GM12878 (cell line): ENCODE data around the gene BICD1. TPM values are rescaled to one million over a fixed set of nuclear protein-coding genes. Genes with fewer than 3 reads are reported as not detected.

Experiments used
- ATAC-seq: fragments of 200-7000 bp; cut with Tn5 transposase; 3 replicates; pipeline ENCODE4 v1.9.1; 2020; ENCODE audit warnings: mild to moderate bottlenecking, moderate library complexity
- BruUV-seq: library from RNA; stranded (reverse); fragments of 400-500 nt; replicated peaks from 2 replicates; lab custom pipeline; 2021; lab: Mats Ljungman, UMichigan
- CTCF ChIA-PET: fragments of 300-600 bp; sonication (Branson Sonifier 250); formaldehyde crosslinking; extraction: SDS; loops from one replicate; lab custom pipeline; 2021; ENCODE audit warnings: inconsistent platforms; lab: Yijun Ruan, JAX
- POLR2A ChIA-PET: fragments of 350-600 bp; formaldehyde crosslinking; extraction: SDS; loops from one replicate; lab custom pipeline; 2021; ENCODE audit warnings: inconsistent platforms; lab: Charles Lee
- RAD21 ChIA-PET: fragments of 300-600 bp; sonication (Branson Sonifier 250); formaldehyde crosslinking; loops from one replicate; lab custom pipeline; 2023; ENCODE audit warnings: antibody characterized with exemption; ENCODE audit not compliant: unreplicated experiment; lab: Charles Lee
- SMC1A ChIA-PET: fragments of 300-600 bp; sonication (Branson Sonifier 250); formaldehyde crosslinking; loops from one replicate; lab custom pipeline; 2023; ENCODE audit not compliant: unreplicated experiment, uncharacterized antibody; lab: Charles Lee
- DNase-seq: peaks from one replicate; pipeline ENCODE4 v3.0.0-alpha.2; 2011; ENCODE audit warnings: low read depth, low spot score
- FAIRE-seq: peaks from 3 replicates; lab custom pipeline; 2011; peaks lifted over from hg19 to GRCh38; lab: Jason Lieb, UNC
- H2AFZ ChIP-seq: 2 replicates; pipeline ENCODE4 v1.6.0; 2011; ENCODE audit warnings: low read depth, low read length, control low read depth; ENCODE audit not compliant: control insufficient read depth
- H3K27ac ChIP-seq: 2 replicates; pipeline ENCODE4 v1.5.1; 2011; ENCODE audit warnings: control low read depth; ENCODE audit not compliant: control insufficient read depth, insufficient read depth
- H3K27me3 ChIP-seq, 2 experiments: replicated peaks in 1 of 2; 2 replicates each; pipeline versions ENCODE4 v1.6.0 to v1.6.1; 2011; ENCODE audit warnings: low read length in 1 of 2; ENCODE audit not compliant: control insufficient read depth in 2 of 2, insufficient read depth in 2 of 2
- H3K36me3 ChIP-seq, 2 experiments: 2 replicates each; pipeline ENCODE4 v1.5.1; 2011; ENCODE audit warnings: low read length in 1 of 2; ENCODE audit not compliant: control insufficient read depth in 2 of 2, insufficient read depth in 2 of 2
- H3K4me1 ChIP-seq: 2 replicates; pipeline ENCODE4 v1.6.1; 2011; ENCODE audit warnings: mild to moderate bottlenecking, low read length, moderate library complexity, mixed read lengths; ENCODE audit not compliant: control insufficient read depth, insufficient read depth
- H3K4me2 ChIP-seq: 2 replicates; pipeline ENCODE4 v1.6.0; 2011; ENCODE audit warnings: control low read depth; ENCODE audit not compliant: control insufficient read depth, insufficient read depth
- H3K4me3 ChIP-seq: fragments of 200-600 bp; sonication (generic); 2 replicates; pipeline ENCODE4 v1.5.1; 2016
- H3K79me2 ChIP-seq: 2 replicates; pipeline ENCODE4 v1.6.0; 2011; ENCODE audit warnings: low read length; ENCODE audit not compliant: control insufficient read depth, insufficient read depth
- H3K9ac ChIP-seq: 2 replicates; pipeline ENCODE4 v1.8.0; 2011; ENCODE audit warnings: low read length, control low read depth, mixed read lengths; ENCODE audit not compliant: control insufficient read depth, insufficient read depth
- H3K9me3 ChIP-seq: replicated peaks from 3 replicates; pipeline ENCODE4 v1.5.1; 2011; ENCODE audit warnings: mild to moderate bottlenecking, low read length; ENCODE audit not compliant: control insufficient read depth, insufficient read depth
- H4K20me1 ChIP-seq: 2 replicates; pipeline ENCODE4 v1.6.0; 2011; ENCODE audit not compliant: control insufficient read depth, insufficient read depth
- ATF3 ChIP-seq: IDR thresholded peaks from 2 replicates; pipeline ENCODE4 v1.6.1; 2011; ENCODE audit warnings: low read depth, mild to moderate bottlenecking, low read length, moderate library complexity, borderline replicate concordance; ENCODE audit errors: extremely low read depth
- CBFB ChIP-seq: IDR thresholded peaks from 2 replicates; pipeline ENCODE4 v1.6.1; 2016; ENCODE audit warnings: antibody characterized with exemption, low read depth
- CBX3 ChIP-seq: fragments of 200-600 bp; sonication (generic); IDR thresholded peaks from 2 replicates; pipeline ENCODE4 v1.6.1; 2016; ENCODE audit warnings: low read depth, borderline replicate concordance
- E2F8 ChIP-seq: fragments of 450-650 bp; IDR thresholded peaks from 2 replicates; pipeline ENCODE4 v1.6.1; 2018; ENCODE audit warnings: mild to moderate bottlenecking, low read depth, moderate library complexity; ENCODE audit not compliant: partially characterized antibody
- EP300 ChIP-seq, 2 experiments: fragments of 150-350 bp in 1 of 2; IDR thresholded peaks; 2 replicates each; pipeline ENCODE4 v1.6.1; 2011 to 2012; ENCODE audit warnings: low read depth in 2 of 2, low read length in 2 of 2, borderline replicate concordance in 1 of 2, improper control_type of control experiment in 1 of 2, inconsistent platforms in 1 of 2; ENCODE audit not compliant: control insufficient read depth in 1 of 2
- FOXM1 ChIP-seq: IDR thresholded peaks from 2 replicates; pipeline ENCODE4 v1.6.1; 2012; ENCODE audit warnings: low read depth, mild to moderate bottlenecking, inconsistent platforms, low read length, moderate library complexity
- JUND ChIP-seq: IDR thresholded peaks from 2 replicates; pipeline ENCODE4 v1.6.1; 2012; ENCODE audit warnings: low read depth, mild to moderate bottlenecking, low read length, improper control_type of control experiment, moderate library complexity
- MAX ChIP-seq: IDR thresholded peaks from 2 replicates; pipeline ENCODE4 v1.6.1; 2012; ENCODE audit warnings: low read depth, low read length, improper control_type of control experiment
- PML ChIP-seq: IDR thresholded peaks from 2 replicates; pipeline ENCODE4 v1.6.1; 2012; ENCODE audit warnings: low read length, inconsistent platforms
- RELB ChIP-seq: fragments of 450-650 bp; IDR thresholded peaks from 2 replicates; pipeline ENCODE4 v1.6.1; 2017; ENCODE audit warnings: low read depth, mild to moderate bottlenecking, moderate library complexity
- SREBF1 ChIP-seq: IDR thresholded peaks from 2 replicates; pipeline ENCODE4 v1.6.1; 2012; ENCODE audit warnings: mild to moderate bottlenecking, low read length
- TBL1XR1 ChIP-seq: IDR thresholded peaks from 2 replicates; pipeline ENCODE4 v1.6.1; 2012; ENCODE audit warnings: low read depth, low read length, improper control_type of control experiment
- ZBTB33 ChIP-seq: fragments of 450-650 bp; IDR thresholded peaks from 2 replicates; pipeline ENCODE4 v1.6.1; 2017; ENCODE audit warnings: mild to moderate bottlenecking
- ZNF622 ChIP-seq: fragments of 450-650 bp; IDR thresholded peaks from 2 replicates; pipeline ENCODE4 v1.6.1; 2017; ENCODE audit warnings: mild to moderate bottlenecking, inconsistent platforms
- WGBS: methylation state at CpG from one replicate; pipeline ENCODE4 v1.1.6; 2016; ENCODE audit warnings: low lambda C conversion rate; ENCODE audit not compliant: insufficient replicate concordance, insufficient coverage; ENCODE audit errors: missing lambda C conversion rate; 5-methylcytosine and 5-hydroxymethylcytosine counted together
- in situ Hi-C: fragments of 300-500 bp; cut with MboI; formaldehyde crosslinking; loops from 9 replicates; pipeline ENCODE4 v1.14.3; 2018; ENCODE audit warnings: mixed read lengths
- intact Hi-C: fragments of 100-400 bp; cut with micrococcal nuclease; formaldehyde crosslinking; loops from one replicate; pipeline ENCODE4 v1.14.2; 2022; ENCODE audit not compliant: unreplicated experiment
- polyA plus RNA-seq, 11 experiments: library from polyadenylated mRNA; depleted of rRNA in 4 of 11; unstranded in 6 of 11; stranded (reverse) in 5 of 11; fragments of >200 nt; fragmentation: Nextera tagmentation in 4 of 11; fragmentation: Illumina TruSeq in 1 of 11; extraction: Ambion mirVana in 4 of 11; extraction: Trizol in 1 of 11; gene quantifications; 1 replicate in 1 of 11; 2 replicates in 10 of 11; pipeline versions ENCODE4 v1.2.1 to v1.2.3, GENCODE V29; 2011 to 2016; ENCODE audit warnings: inconsistent platforms in 2 of 11, missing spikeins in 2 of 11, low read depth in 1 of 11
- total RNA-seq, 4 experiments: library from RNA; depleted of rRNA in 3 of 4; stranded (reverse); fragments of >200 nt in 3 of 4; fragmentation: Illumina TruSeq in 1 of 4; extraction: Trizol in 1 of 4; gene quantifications; 2 replicates each; pipeline versions ENCODE4 v1.2.1 to v1.2.3, GENCODE V29; 2013 to 2021

Gene BICD1
- total and polyA plus RNA-seq, 10 of the 15 experiments (the other 5 are each of a cell fraction or from before 2014, with no cell fraction given) = 4.7 to 32.5 (median 14.4) TPM

- no TSS peak for BruUV-seq
- intact Hi-C loops (loop anchor here (5.0 kb wide), 1 partner anchor 48 kb away; no protein-coding TSS in a partner anchor), in situ Hi-C loops (loop anchor here (5.0 to 10.0 kb wide), 3 partner anchors 253 to 905 kb away; no protein-coding TSS in a partner anchor)
- ChIA-PET CTCF (interaction anchor here (0.6 to 2.9 kb wide), 13 partner anchors 190 to 907 kb away, joined by 3 to 74 read pairs (median 3); partner anchors contain the start of gene BICD1), SMC1A (interaction anchor here (1.0 to 5.8 kb wide), 5 partner anchors 52 to 657 kb away, joined by 3 to 52 read pairs (median 7); no protein-coding TSS in a partner anchor), RAD21 (interaction anchor here (0.6 to 2.9 kb wide), 5 partner anchors 249 to 907 kb away, joined by 3 to 52 read pairs (median 8); no protein-coding TSS in a partner anchor), POLR2A (interaction anchor here (1.8 kb wide), 1 partner anchor 235 kb away, joined by 3 read pairs; no protein-coding TSS in a partner anchor)
- 91% methylated on average over 10 of the region's 10 CpGs for WGBS
- Histone ChIP-seq H3K27ac (no peak overlapping the region), H4K20me1 (no peaks in the 10 kb centered on the region), H3K9ac (no peak overlapping the region), H3K27me3 (no peaks in the 10 kb centered on the region), H3K79me2 (no peaks in the 10 kb centered on the region), H3K9me3 (no peaks in the 10 kb centered on the region), H3K4me1 (no peaks in the 10 kb centered on the region), H3K36me3 (no peaks in the 10 kb centered on the region), H3K4me2 (no peak overlapping the region), H2AFZ (no peak overlapping the region), H3K4me3 (no peak overlapping the region)
- no peak for FAIRE-seq
- DNase-seq = no peak
- ATAC-seq = no peak
- no peak for TF ChIP-seq EP300 (IDR thresholded peaks at IDR 0.05; ENCODE audit: borderline replicate concordance in 1 of 2, control insufficient read depth in 1 of 2, low read depth in 2 of 2, low read length in 2 of 2)
- no peak for TF ChIP-seq FOXM1
- TF ChIP-seq PML = no peak
- TF ChIP-seq ATF3 = no peak
- no peak for TF ChIP-seq CBFB
- TF ChIP-seq TBL1XR1 = no peak
- no peak for TF ChIP-seq CBX3
- no peak for TF ChIP-seq RELB
- no peak for TF ChIP-seq JUND
- no peak for TF ChIP-seq ZNF622
- TF ChIP-seq MAX = no peak
- no peak for TF ChIP-seq E2F8
- no peak for TF ChIP-seq ZBTB33
- no peak for TF ChIP-seq SREBF1
These were observed 203.4 kb downstream of the BICD1 start for GRCh38 chr12:32309811-32310736.
